Effector memory CD4-positive, alpha-beta T cell (primary cell): ENCODE data around the gene MYOZ3.

Source experiments
- DNase-seq, 3 donors: peaks; one replicate each; pipeline ENCODE4 v3.0.0-alpha.2; 2020
- H3K27ac ChIP-seq: 2 replicates; pipeline ENCODE4 v1.7.0; 2013; ENCODE audit warnings: mild to moderate bottlenecking, low read length, moderate library complexity; ENCODE audit not compliant: insufficient read depth, poor library complexity, severe bottlenecking
- H3K27me3 ChIP-seq: replicated peaks from 2 replicates; pipeline ENCODE4 v1.7.0; 2013; ENCODE audit warnings: mild to moderate bottlenecking, low read length; ENCODE audit not compliant: insufficient read depth, control insufficient read depth, poor library complexity, severe bottlenecking
- H3K36me3 ChIP-seq: 2 replicates; pipeline ENCODE4 v1.7.0; 2013; ENCODE audit warnings: mild to moderate bottlenecking, low read length, moderate library complexity; ENCODE audit not compliant: control insufficient read depth, insufficient read depth
- H3K4me1 ChIP-seq: 2 replicates; pipeline ENCODE4 v1.7.0; 2013; ENCODE audit warnings: low read length, mild to moderate bottlenecking; ENCODE audit not compliant: control insufficient read depth, insufficient read depth, poor library complexity, severe bottlenecking
- H3K4me3 ChIP-seq: 2 replicates; pipeline ENCODE4 v1.7.0; 2013; ENCODE audit warnings: low read length, low read depth, mild to moderate bottlenecking; ENCODE audit not compliant: insufficient read depth, poor library complexity, severe bottlenecking
- H3K9me3 ChIP-seq: 2 replicates; pipeline ENCODE4 v1.7.0; 2013; ENCODE audit warnings: mild to moderate bottlenecking, low read length, moderate library complexity; ENCODE audit not compliant: control insufficient read depth
- total RNA-seq, 3 donors: gene quantifications; one replicate each; lab custom pipeline; 2026; lab: John Stamatoyannopoulos, UW

The MYOZ3 gene, protein sequence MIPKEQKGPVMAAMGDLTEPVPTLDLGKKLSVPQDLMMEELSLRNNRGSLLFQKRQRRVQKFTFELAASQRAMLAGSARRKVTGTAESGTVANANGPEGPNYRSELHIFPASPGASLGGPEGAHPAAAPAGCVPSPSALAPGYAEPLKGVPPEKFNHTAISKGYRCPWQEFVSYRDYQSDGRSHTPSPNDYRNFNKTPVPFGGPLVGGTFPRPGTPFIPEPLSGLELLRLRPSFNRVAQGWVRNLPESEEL
- 0 reads per million in 3 donors for total RNA-seq

DNA sequence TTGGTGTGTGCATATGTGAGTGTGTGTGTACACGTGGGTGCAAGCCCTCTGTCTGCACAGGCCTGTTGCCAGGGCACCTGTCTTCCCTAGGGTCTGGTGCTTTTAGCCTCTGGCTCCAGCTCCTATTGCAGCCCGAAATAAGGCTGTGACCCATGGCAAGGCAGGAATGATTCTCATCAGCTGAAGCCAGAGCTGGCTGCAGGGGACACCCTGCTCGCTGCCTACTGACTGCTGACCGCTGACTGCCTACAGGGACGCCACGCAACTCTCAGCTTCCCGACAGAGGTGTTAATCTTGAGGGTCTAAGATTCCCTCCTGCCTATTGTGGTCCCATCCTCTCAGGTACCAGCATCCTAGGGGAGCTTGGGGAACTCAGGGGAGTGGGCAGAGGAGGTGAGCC is at the start of gene MYOZ3:
Gene MYOZ3, plus strand, starts transcription at position 166 of the 400 bp plus-strand sequence. CDS start 1,691 bp downstream, outside the sequence.
- no peaks in the 10 kb centered on the region for H3K9me3 ChIP-seq
- DNase-seq, result no peak
- no peaks in the 10 kb centered on the region for H3K27me3 ChIP-seq
- no peaks in the 10 kb centered on the region for H3K36me3 ChIP-seq
- H3K4me1 ChIP-seq, result peaks cover 6% of the 10 kb centered on the region
- no peak within 1 kb of the TSS for H3K27ac ChIP-seq
- H3K4me3 ChIP-seq, result no peak within 1 kb of the TSS

DNA sequence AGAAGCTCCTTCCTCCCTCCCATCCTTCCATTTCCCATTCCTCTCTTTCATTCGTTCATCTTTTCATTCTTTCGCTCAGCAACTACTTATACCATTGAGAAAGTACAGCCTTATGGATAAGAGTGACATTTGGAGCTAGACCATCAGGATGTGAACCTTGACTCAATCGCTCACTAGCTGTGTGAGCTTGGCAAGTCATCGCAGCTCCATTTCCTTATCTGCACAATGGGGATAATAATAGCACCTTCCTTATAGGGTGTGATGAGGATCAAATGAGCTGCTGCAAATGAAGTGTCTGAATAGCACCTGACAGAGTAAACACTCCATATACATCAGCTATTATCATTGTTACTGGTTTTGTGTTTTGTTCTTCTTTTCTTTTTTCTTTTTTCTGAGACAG is 48.6 kb upstream of the MYOZ3 start:
- DNase-seq, result no peak
- Histone ChIP-seq H3K4me1 (no peaks in the 10 kb centered on the region), H3K36me3 (no peaks in the 10 kb centered on the region), H3K9me3 (no peaks in the 10 kb centered on the region), H3K27ac (no peak overlapping the region), H3K27me3 (no peaks in the 10 kb centered on the region), H3K4me3 (no peak overlapping the region)

DNA sequence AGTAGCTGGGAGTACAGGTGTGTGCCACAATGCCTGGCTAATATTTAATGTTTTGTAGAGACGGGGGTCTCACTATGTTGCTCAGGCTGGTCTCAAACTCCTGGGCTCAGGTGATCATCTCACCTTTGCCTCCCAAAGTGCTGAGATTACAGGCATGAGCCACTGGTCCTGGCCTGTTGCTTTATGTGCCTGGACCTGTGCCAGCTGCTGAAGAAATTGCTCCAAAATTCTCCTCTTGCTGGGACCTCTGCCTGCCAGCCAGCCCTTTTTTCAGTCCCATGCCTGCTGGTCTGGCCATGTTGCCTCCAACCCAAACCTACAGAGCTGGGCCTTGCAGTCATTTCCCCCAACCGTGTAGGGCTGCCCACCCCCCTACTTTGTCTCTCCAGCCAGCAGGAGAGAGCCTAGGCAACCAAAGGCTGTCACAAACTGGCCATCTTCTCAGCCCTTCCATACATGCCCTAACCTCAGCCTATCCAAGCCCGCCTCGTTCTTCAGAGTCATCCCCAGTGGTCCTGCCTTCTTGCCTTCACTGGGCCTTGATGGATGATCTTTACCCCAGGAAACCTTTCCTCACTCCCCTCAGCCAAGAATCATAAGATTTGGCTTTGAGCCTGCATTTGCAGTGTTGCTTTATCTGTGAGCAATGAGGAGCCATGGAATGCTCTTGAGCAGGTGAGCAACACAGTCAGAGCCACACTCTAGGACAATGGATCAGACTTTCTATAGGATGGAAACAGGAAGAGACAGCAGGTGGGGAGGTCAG is 48.0 kb upstream of the MYOZ3 start:
- Histone ChIP-seq H3K4me3 (no peak overlapping the region), H3K4me1 (no peaks in the 10 kb centered on the region), H3K9me3 (no peaks in the 10 kb centered on the region), H3K27me3 (no peaks in the 10 kb centered on the region), H3K36me3 (no peaks in the 10 kb centered on the region), H3K27ac (no peak overlapping the region)
- DNase-seq, result no peak

DNA sequence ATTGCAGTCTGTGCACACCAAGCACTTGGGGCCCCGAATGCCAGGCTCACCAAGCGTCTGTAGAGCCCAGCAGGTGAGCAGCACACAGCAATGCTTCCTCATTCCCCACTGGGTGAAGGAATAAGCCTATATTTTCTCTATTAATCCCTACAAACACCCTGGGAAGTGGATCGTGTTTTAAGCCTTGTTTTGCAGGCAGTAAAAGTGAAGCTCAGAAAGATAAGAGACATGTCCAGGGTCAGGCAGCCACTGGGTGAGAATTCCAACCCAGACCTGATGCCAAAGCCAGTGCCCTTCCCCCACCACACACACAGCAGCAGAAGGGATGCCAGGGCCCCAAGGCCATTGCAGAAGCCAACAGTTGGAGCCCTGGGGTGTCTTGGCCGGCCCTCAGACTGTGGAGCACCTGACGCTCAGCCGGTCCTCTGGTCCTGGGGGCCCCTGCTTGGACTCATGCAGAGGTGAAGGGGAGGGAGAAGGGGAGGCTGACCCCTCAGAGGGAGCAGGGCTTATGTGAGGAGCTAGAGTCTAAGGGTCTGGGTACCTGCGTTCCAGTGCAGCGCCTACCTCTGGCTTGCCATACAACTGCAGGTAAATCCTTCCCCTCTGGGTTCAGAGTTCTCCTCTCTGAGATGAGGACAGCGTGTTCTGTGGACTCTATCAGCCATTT is 46.9 kb upstream of the MYOZ3 start:
- Histone ChIP-seq H3K27me3 (no peaks in the 10 kb centered on the region), H3K27ac (no peak overlapping the region), H3K36me3 (no peaks in the 10 kb centered on the region), H3K4me3 (no peak overlapping the region), H3K4me1 (no peaks in the 10 kb centered on the region), H3K9me3 (no peaks in the 10 kb centered on the region)
- DNase-seq, result no peak

DNA sequence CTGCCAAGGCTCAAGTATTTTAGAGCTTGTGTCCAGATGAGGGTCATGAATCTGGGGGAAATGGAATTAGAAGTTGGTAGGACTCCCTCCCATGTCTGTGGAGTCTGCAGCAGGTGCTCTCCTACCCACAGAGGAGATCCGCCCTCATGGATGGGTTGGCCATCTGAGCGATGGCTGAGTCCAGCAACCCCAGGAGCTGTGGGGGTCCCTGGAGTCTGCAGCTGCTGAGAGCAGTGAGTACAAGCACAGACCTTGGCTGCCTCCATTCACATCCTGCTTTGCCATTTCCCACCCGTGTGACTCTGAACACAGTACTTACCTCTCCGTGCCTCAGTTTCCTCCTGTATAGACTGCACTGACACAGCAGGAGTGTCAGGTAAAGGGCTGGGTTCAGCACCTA is 46.4 kb upstream of the MYOZ3 start:
- no peak overlapping the region for H3K27ac ChIP-seq
- DNase-seq, result no peak
- no peaks in the 10 kb centered on the region for H3K4me1 ChIP-seq
- H3K9me3 ChIP-seq, result no peaks in the 10 kb centered on the region
- no peaks in the 10 kb centered on the region for H3K27me3 ChIP-seq
- no peaks in the 10 kb centered on the region for H3K36me3 ChIP-seq
- H3K4me3 ChIP-seq, result no peak overlapping the region

DNA sequence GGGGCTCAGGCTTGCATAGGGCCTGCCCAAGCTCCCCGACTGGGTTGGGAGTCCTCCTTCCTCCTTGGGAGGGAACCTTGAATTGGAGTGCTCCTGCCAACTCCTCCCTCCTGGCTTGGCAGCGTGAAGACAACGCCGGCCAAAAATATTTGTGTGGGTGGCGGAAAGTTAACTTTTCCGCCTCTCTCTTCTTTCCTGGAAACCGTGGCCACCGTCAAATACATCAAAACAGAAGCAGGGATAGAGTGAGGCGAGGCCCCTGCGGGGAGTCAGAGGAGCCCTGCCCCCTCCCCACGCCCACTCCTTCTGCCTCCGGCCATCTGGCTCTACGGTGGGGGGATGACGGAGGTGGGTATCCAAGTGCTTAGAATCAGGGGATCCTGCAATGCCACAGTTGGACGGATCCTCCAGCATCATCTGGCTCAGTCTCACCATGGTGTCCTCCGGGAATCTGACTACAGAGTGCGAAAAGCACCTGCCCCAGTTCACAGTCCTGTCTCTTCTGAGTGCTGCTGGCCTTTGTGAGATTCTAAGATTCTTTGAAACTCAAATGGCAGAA is 45.8 kb upstream of the MYOZ3 start:
- H3K4me1 ChIP-seq, result no peaks in the 10 kb centered on the region
- no peaks in the 10 kb centered on the region for H3K36me3 ChIP-seq
- no peak overlapping the region for H3K4me3 ChIP-seq
- H3K27ac ChIP-seq, result no peak overlapping the region
- H3K9me3 ChIP-seq, result no peaks in the 10 kb centered on the region
- no peaks in the 10 kb centered on the region for H3K27me3 ChIP-seq
- DNase-seq, result no peak

DNA sequence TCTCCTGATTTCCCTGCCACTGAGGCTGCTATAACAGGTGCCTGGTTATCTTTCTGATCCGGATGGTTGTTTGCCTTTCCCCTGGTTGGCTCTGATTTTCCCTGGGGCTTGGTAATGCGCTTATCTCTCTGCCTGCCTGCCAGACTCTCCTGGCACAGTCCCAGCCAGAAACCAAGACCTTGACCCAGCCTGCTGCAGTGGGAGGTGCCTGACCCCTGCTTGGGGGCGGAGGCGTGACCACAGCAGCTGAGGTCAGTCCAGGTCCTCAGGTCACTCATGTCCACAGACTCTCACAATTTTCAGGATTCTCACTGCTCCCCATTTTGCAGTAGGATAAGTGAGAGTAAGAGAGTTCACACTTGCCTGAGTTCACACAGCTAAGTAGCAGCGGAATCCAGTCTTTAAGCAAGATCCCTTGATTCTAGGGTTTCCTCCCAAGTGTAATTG is 45.0 kb upstream of the MYOZ3 start:
- no peak overlapping the region for H3K27ac ChIP-seq

DNA sequence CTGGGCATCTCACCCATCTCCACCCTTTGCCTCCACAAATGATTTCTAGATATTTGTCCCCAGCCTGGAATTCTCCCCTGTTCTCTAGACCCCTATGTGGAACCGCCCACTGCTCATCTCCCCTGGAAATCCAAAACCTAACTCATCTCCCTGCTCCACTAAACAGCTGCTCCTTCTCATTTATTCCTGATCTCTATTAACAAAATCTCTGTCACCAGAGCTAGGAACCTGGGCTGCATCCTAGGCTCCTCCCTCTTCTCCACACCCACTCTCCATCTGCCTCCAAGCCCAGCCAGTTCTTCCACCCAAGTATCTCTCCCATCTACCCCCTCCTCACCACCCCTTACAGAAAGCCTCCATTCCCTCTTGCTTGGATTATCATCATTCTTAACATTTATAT is 44.5 kb upstream of the MYOZ3 start:
- no peak overlapping the region for H3K27ac ChIP-seq

More for the DNA sequence above, 45.0 kb upstream of the MYOZ3 start:
- Histone ChIP-seq H3K4me1 (no peaks in the 10 kb centered on the region), H3K4me3 (no peak overlapping the region), H3K36me3 (no peaks in the 10 kb centered on the region), H3K9me3 (no peaks in the 10 kb centered on the region), H3K27me3 (no peaks in the 10 kb centered on the region)
- DNase-seq, result no peak

DNA sequence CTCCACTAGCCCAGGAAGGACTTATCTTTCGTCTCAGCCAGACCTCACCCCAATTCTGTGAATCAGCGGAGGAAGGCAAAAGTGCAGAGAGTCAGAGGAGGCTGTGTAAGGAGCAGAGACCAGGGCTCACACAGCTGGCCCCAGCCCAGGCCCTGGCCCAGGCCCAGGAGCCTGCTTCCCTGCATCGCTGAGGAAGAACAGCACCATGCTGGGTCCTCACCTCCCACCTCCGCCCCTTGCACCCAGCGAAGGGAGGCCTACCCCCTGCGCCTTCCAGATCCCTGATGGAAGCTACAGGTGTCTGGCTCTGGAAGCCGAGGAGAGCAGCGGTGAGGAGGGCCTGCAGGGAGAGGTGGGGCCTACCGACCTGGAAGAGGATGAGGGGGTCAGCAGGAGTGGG is 42.9 kb upstream of the MYOZ3 start:
- no peak for DNase-seq
- no peak overlapping the region for H3K27ac ChIP-seq
- no peaks in the 10 kb centered on the region for H3K36me3 ChIP-seq
- H3K4me1 ChIP-seq, result no peaks in the 10 kb centered on the region
- H3K4me3 ChIP-seq, result no peak overlapping the region
- no peaks in the 10 kb centered on the region for H3K27me3 ChIP-seq
- no peaks in the 10 kb centered on the region for H3K9me3 ChIP-seq

More for the DNA sequence above, 44.5 kb upstream of the MYOZ3 start:
- DNase-seq, result no peak
- no peaks in the 10 kb centered on the region for H3K27me3 ChIP-seq
- H3K9me3 ChIP-seq, result no peaks in the 10 kb centered on the region
- H3K4me3 ChIP-seq, result no peak overlapping the region
- no peaks in the 10 kb centered on the region for H3K36me3 ChIP-seq
- no peaks in the 10 kb centered on the region for H3K4me1 ChIP-seq
